ENCODE measurements around the gene GPR35.

GPR35 gene

GRCh38 chr2:240589850-240590525 lies 35.3 kb upstream of the GPR35 start:
- no peaks in the 10 kb centered on the region for H3K36me3 ChIP-seq (replicated peaks; ENCODE audit: low read depth, low read length)
- TF ChIP-seq CTCF (IDR thresholded peaks at IDR 0.05; ENCODE audit: low read depth, low read length): no peak
- TF ChIP-seq EZH2phosphoT487 (IDR thresholded peaks at IDR 0.05; ENCODE audit: low read depth): no peak
- H3K4me2 ChIP-seq (ENCODE audit: low read length): no peak overlapping the region
- H3K79me2 ChIP-seq (ENCODE audit: low read length): peaks cover 67% of the 10 kb centered on the region
- no peak overlapping the region for H2AFZ ChIP-seq (ENCODE audit: low read depth, low read length)
- no peak overlapping the region for H3K27ac ChIP-seq (ENCODE audit: low read length)
- no peaks in the 10 kb centered on the region for H3K27me3 ChIP-seq (ENCODE audit: low read depth, low read length)
- peaks cover 10% of the 10 kb centered on the region for H3K4me1 ChIP-seq (ENCODE audit: low read length)
- H3K9ac ChIP-seq (ENCODE audit: low read length): no peak overlapping the region
- H3K9me3 ChIP-seq (ENCODE audit: insufficient read depth, low read length): no peaks in the 10 kb centered on the region
- H4K20me1 ChIP-seq (ENCODE audit: insufficient read depth, low read length): peaks cover 10% of the 10 kb centered on the region
- no peak overlapping the region for H3K4me3 ChIP-seq (ENCODE audit: low read length)

GRCh38 chr2:240590681-240591111 lies 34.6 kb upstream of the GPR35 start:
- Histone ChIP-seq H3K27me3 (ENCODE audit: low read depth, low read length) (no peaks in the 10 kb centered on the region), H3K27ac (ENCODE audit: low read length) (no peak overlapping the region), H4K20me1 (ENCODE audit: insufficient read depth, low read length) (peaks cover 10% of the 10 kb centered on the region), H3K9me3 (ENCODE audit: insufficient read depth, low read length) (no peaks in the 10 kb centered on the region), H3K4me2 (ENCODE audit: low read length) (no peak overlapping the region), H3K4me3 (ENCODE audit: low read length) (no peak overlapping the region), H3K79me2 (ENCODE audit: low read length) (peaks cover 60% of the 10 kb centered on the region), H2AFZ (ENCODE audit: low read depth, low read length) (no peak overlapping the region), H3K9ac (ENCODE audit: low read length) (no peak overlapping the region), H3K36me3 (replicated peaks; ENCODE audit: low read depth, low read length) (no peaks in the 10 kb centered on the region), H3K4me1 (ENCODE audit: low read length) (peaks cover 9% of the 10 kb centered on the region)
- TF ChIP-seq CTCF (IDR thresholded peaks at IDR 0.05; ENCODE audit: low read depth, low read length): no peak
- no peak for TF ChIP-seq EZH2phosphoT487 (IDR thresholded peaks at IDR 0.05; ENCODE audit: low read depth)

- Histone ChIP-seq H3K27ac (ENCODE audit: low read length) (no peak overlapping the region), H3K9ac (ENCODE audit: low read length) (no peak overlapping the region), H3K79me2 (ENCODE audit: low read length) (peaks cover 56% of the 10 kb centered on the region), H3K36me3 (replicated peaks; ENCODE audit: low read depth, low read length) (no peaks in the 10 kb centered on the region), H3K4me3 (ENCODE audit: low read length) (no peak overlapping the region), H3K27me3 (ENCODE audit: low read depth, low read length) (no peaks in the 10 kb centered on the region), H3K4me2 (ENCODE audit: low read length) (no peak overlapping the region), H4K20me1 (ENCODE audit: insufficient read depth, low read length) (peaks cover 10% of the 10 kb centered on the region), H3K9me3 (ENCODE audit: insufficient read depth, low read length) (no peaks in the 10 kb centered on the region), H3K4me1 (ENCODE audit: low read length) (peaks cover 9% of the 10 kb centered on the region), H2AFZ (ENCODE audit: low read depth, low read length) (no peak overlapping the region)
- TF ChIP-seq CTCF (IDR thresholded peaks at IDR 0.05; ENCODE audit: low read depth, low read length) (no peak), EZH2phosphoT487 (IDR thresholded peaks at IDR 0.05; ENCODE audit: low read depth) (no peak)
Observed at GRCh38 chr2:240591226-240591625, 34.1 kb upstream of the GPR35 start.

- no peaks in the 10 kb centered on the region for H3K27me3 ChIP-seq (ENCODE audit: low read depth, low read length)
- H3K4me1 ChIP-seq (ENCODE audit: low read length): peaks cover 9% of the 10 kb centered on the region
- H4K20me1 ChIP-seq (ENCODE audit: insufficient read depth, low read length): peaks cover 10% of the 10 kb centered on the region
- H3K36me3 ChIP-seq (replicated peaks; ENCODE audit: low read depth, low read length): no peaks in the 10 kb centered on the region
- no peak overlapping the region for H3K4me2 ChIP-seq (ENCODE audit: low read length)
- H3K9ac ChIP-seq (ENCODE audit: low read length): no peak overlapping the region
- no peak overlapping the region for H3K27ac ChIP-seq (ENCODE audit: low read length)
- no peak overlapping the region for H2AFZ ChIP-seq (ENCODE audit: low read depth, low read length)
- H3K4me3 ChIP-seq (ENCODE audit: low read length): no peak overlapping the region
- H3K79me2 ChIP-seq (ENCODE audit: low read length): peaks cover 55% of the 10 kb centered on the region
- TF ChIP-seq CTCF (IDR thresholded peaks at IDR 0.05; ENCODE audit: low read depth, low read length) (no peak), EZH2phosphoT487 (IDR thresholded peaks at IDR 0.05; ENCODE audit: low read depth) (no peak)
- no peaks in the 10 kb centered on the region for H3K9me3 ChIP-seq (ENCODE audit: insufficient read depth, low read length)
Observed at GRCh38 chr2:240591784-240592183, 33.5 kb upstream of the GPR35 start.

Measured in OCI-LY3 (cell line).